Neutrophil (primary cell): ENCODE data around the gene SLC24A4.

ENCODE experiments used
- H3K27ac ChIP-seq: fragments of 200-600 bp; sonication (generic); 2 replicates; pipeline ENCODE4 v1.5.1; 2016; ENCODE audit warnings: mild to moderate bottlenecking, moderate library complexity
- H3K27me3 ChIP-seq: fragments of 200-600 bp; sonication (generic); 2 replicates; pipeline ENCODE4 v1.6.0; 2016; ENCODE audit warnings: mild to moderate bottlenecking
- H3K36me3 ChIP-seq: fragments of 200-600 bp; sonication (generic); 2 replicates; pipeline ENCODE4 v1.5.1; 2017
- H3K4me1 ChIP-seq, 2 experiments: fragments of 200-600 bp in 1 of 2; sonication (generic) in 1 of 2; 1 replicate in 1 of 2; 2 replicates in 1 of 2; pipeline versions ENCODE4 v1.5.1 to v1.6.1; 2013 to 2016; ENCODE audit warnings: low read depth in 1 of 2, low read length in 1 of 2, mild to moderate bottlenecking in 1 of 2, moderate library complexity in 1 of 2; ENCODE audit not compliant: control insufficient read depth in 1 of 2, insufficient read depth in 1 of 2
- H3K4me3 ChIP-seq, 2 experiments: fragments of 200-600 bp in 1 of 2; sonication (generic) in 1 of 2; 1 replicate in 1 of 2; 2 replicates in 1 of 2; pipeline ENCODE4 v1.5.1; 2013 to 2016; ENCODE audit warnings: low read depth in 1 of 2, low read length in 1 of 2, mild to moderate bottlenecking in 1 of 2, moderate library complexity in 1 of 2
- H3K9me3 ChIP-seq: fragments of 200-600 bp; sonication (generic); 2 replicates; pipeline ENCODE4 v1.5.1; 2016
- CTCF ChIP-seq: fragments of 200-600 bp; sonication (generic); IDR thresholded peaks from 2 replicates; pipeline ENCODE4 v1.5.1; 2016; ENCODE audit warnings: antibody characterized with exemption

The SLC24A4 gene

GRCh38 chr14:92466059-92466458, 143.1 kb downstream of the SLC24A4 start:
- Histone ChIP-seq H3K4me1 (peaks cover 33 to 43% of the 10 kb centered on the region in 2 experiments), H3K36me3 (no peaks in the 10 kb centered on the region), H3K27ac (peak overlapping the region; percentile 71), H3K4me3 (no peak overlapping the region), H3K27me3 (no peaks in the 10 kb centered on the region), H3K9me3 (no peaks in the 10 kb centered on the region)
- no peak for TF ChIP-seq CTCF

DNA sequence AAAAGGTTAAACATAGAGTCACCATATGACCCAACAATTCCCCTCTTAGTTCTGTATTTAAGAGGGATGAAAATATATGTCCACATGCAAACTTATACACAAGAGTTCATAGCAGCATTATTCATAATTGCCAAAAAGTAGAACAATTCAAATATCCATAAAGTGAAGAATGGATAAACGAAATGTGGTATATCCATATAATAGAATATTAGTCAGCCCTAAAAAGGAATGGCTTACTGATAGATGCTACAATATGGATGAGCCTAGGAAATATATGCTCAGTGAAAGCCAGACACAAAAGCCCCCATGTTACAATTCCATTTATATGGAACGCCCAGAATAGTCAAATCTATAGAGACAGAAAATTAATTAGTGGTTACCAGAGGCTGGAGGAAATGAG, 146.6 kb downstream of the SLC24A4 start:
- Histone ChIP-seq H3K27me3 (no peaks in the 10 kb centered on the region), H3K4me3 (no peak overlapping the region), H3K36me3 (no peaks in the 10 kb centered on the region), H3K9me3 (no peaks in the 10 kb centered on the region), H3K27ac (no peak overlapping the region), H3K4me1 (peaks cover 36 to 49% of the 10 kb centered on the region in 2 experiments)
- TF ChIP-seq CTCF, result no peak

DNA sequence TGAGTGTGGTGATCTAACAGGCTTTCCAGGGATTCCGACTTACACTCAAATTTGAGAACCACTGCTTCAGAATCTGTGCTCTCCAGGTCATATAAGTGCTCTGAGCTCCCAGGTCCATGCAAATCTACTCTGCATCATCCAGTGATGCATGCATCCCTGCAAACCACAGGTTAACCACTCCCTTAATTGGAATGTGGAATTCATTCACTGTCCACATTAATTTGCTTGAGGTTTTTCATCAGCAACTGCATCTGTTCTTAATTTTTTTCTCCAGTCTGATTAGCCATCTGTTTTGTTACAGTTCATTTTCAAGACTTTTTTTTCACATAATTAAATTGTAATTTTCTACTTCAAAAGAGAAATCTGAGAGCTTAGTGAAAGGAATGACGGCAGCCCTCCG, 147.2 kb downstream of the SLC24A4 start:
- no peaks in the 10 kb centered on the region for H3K27me3 ChIP-seq
- H3K9me3 ChIP-seq, result no peaks in the 10 kb centered on the region
- H3K4me1 ChIP-seq, result peaks cover 38 to 47% of the 10 kb centered on the region in 2 experiments
- H3K27ac ChIP-seq, result no peak overlapping the region
- H3K36me3 ChIP-seq, result no peaks in the 10 kb centered on the region
- TF ChIP-seq CTCF, result no peak
- no peak overlapping the region for H3K4me3 ChIP-seq

DNA sequence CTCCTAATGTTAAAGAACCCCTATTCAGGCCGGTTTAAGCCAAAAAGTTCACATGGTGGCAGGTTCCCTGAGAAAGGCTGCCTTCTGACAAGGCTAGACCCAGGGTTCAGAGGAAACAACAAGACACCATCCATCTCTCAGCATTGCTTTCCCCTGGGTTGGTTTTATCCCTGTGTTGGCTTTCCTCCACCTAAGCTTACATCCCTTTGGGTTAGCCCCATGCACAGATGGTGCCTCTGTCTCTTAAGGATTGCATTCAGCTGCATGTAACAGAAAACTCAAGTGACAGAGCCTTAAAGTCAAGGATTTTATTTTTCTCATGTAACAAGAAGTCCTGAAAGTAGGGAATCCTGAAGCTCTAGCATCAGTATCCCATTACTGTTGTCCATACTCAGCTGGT, 147.8 kb downstream of the SLC24A4 start:
- Histone ChIP-seq H3K27me3 (no peaks in the 10 kb centered on the region), H3K4me3 (no peak overlapping the region), H3K4me1 (peaks cover 39 to 47% of the 10 kb centered on the region in 2 experiments), H3K27ac (no peak overlapping the region), H3K9me3 (no peaks in the 10 kb centered on the region), H3K36me3 (no peaks in the 10 kb centered on the region)
- TF ChIP-seq CTCF, result no peak

DNA sequence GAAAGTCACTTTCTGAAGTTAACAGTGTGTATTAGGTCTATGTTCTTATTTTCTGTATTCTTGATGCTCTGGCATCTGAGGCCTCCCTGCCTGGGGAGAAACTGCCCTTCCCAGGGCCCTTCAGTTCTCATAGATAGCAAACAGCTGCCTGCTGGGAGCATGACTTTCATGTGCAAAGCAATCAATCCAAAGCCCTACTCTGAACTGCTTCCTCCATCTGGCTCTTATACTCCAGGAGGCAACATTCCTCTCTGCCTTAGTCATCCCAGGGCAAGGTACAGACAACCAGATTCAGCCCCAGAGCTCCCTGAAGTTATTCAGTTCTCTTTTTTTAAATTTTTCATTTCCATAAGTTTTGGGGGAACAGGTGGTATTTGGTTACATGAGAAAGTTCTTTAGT, 149.0 kb downstream of the SLC24A4 start:
- Histone ChIP-seq H3K9me3 (no peaks in the 10 kb centered on the region), H3K4me1 (peaks cover 46 to 50% of the 10 kb centered on the region in 2 experiments), H3K4me3 (no peak overlapping the region), H3K36me3 (no peaks in the 10 kb centered on the region), H3K27ac (peak overlapping the region; percentile 79), H3K27me3 (no peaks in the 10 kb centered on the region)
- no peak for TF ChIP-seq CTCF

- H3K4me3 ChIP-seq, result peak overlapping the region; percentile 11 to 13
- peaks cover 46 to 50% of the 10 kb centered on the region in 2 experiments for H3K4me1 ChIP-seq
- TF ChIP-seq CTCF, result no peak
- H3K9me3 ChIP-seq, result no peaks in the 10 kb centered on the region
- H3K36me3 ChIP-seq, result no peaks in the 10 kb centered on the region
- no peaks in the 10 kb centered on the region for H3K27me3 ChIP-seq
- H3K27ac ChIP-seq, result peak overlapping the region; percentile 79
Measured at GRCh38 chr14:92472860-92473259, 149.9 kb downstream of the SLC24A4 start.
